22Rv1 (cell line): ENCODE data around the gene AMIGO1.
A peak's percentile ranks its signal among the peaks of the same experiment; 100 is the strongest.

Source experiments
- ZFX ChIP-seq: fragments of 450-650 bp; IDR thresholded peaks from 2 replicates; pipeline ENCODE4 v1.6.1; 2017; ENCODE audit warnings: antibody characterized with exemption, borderline replicate concordance
- TF ChIP-seq, protein P1 (sequence below): fragments of 450-650 bp; IDR thresholded peaks from 2 replicates; pipeline ENCODE4 v1.5.1; 2017; ENCODE audit warnings: mild to moderate bottlenecking

DNA sequence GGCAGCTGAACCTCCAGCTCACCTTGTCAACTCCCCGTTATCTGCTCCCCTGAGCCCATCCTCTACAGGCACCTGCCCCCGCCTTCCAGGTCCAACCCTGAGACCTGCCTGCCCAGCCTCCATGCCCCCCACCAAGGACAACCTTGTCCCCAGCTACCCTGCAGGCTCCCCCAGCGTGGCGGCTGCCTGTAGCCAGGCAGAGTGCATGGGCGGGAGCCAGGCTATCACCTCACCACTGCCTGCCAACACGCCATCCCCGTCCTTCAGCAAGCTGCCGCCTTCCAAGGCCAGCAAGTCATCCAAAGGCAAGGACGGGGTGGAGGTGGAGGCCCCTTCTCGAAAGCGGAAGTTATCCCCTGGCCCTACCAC is 18.6 kb downstream of the AMIGO1 start:
- TF ChIP-seq, protein P1, sequence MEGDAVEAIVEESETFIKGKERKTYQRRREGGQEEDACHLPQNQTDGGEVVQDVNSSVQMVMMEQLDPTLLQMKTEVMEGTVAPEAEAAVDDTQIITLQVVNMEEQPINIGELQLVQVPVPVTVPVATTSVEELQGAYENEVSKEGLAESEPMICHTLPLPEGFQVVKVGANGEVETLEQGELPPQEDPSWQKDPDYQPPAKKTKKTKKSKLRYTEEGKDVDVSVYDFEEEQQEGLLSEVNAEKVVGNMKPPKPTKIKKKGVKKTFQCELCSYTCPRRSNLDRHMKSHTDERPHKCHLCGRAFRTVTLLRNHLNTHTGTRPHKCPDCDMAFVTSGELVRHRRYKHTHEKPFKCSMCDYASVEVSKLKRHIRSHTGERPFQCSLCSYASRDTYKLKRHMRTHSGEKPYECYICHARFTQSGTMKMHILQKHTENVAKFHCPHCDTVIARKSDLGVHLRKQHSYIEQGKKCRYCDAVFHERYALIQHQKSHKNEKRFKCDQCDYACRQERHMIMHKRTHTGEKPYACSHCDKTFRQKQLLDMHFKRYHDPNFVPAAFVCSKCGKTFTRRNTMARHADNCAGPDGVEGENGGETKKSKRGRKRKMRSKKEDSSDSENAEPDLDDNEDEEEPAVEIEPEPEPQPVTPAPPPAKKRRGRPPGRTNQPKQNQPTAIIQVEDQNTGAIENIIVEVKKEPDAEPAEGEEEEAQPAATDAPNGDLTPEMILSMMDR: peak; percentile 44
- TF ChIP-seq ZFX: no peak
